DMS79 (cell line): ENCODE results near the gene CMPK2.

Experiments used
- DNase-seq: peaks from one replicate; lab custom pipeline; 2025; lab: John Stamatoyannopoulos, UW

CMPK2 gene

GRCh38 chr2:6841537-6842287, 24.0 kb downstream of the CMPK2 start:
- DNase-seq: no peak

- DNase-seq: no peak
Observed at GRCh38 chr2:6838673-6839319, 26.9 kb downstream of the CMPK2 start.

GRCh38 chr2:6835467-6835866, 30.2 kb downstream of the CMPK2 start:
- no peak for DNase-seq

GRCh38 chr2:6834163-6834562, 31.5 kb downstream of the CMPK2 start:
- no peak for DNase-seq

- DNase-seq: no peak
Observed at GRCh38 chr2:6833300-6833604, 32.5 kb downstream of the CMPK2 start.

- DNase-seq: no peak
Observed at GRCh38 chr2:6832596-6833299, 33.0 kb downstream of the CMPK2 start.

GRCh38 chr2:6831229-6831628, 34.5 kb downstream of the CMPK2 start:
- DNase-seq: no peak

- DNase-seq: no peak
Observed at GRCh38 chr2:6828299-6828584, 37.5 kb downstream of the CMPK2 start.

GRCh38 chr2:6827566-6828298, 38.0 kb downstream of the CMPK2 start:
- DNase-seq: peak; percentile 54

GRCh38 chr2:6826081-6826913, 39.4 kb downstream of the CMPK2 start:
- no peak for DNase-seq

- no peak for DNase-seq
Observed at GRCh38 chr2:6824962-6825361, 40.7 kb downstream of the CMPK2 start.

- no peak for DNase-seq
Observed at GRCh38 chr2:6823111-6823510, 42.6 kb downstream of the CMPK2 start.

GRCh38 chr2:6822406-6822805, 43.3 kb downstream of the CMPK2 start:
- no peak for DNase-seq

GRCh38 chr2:6820903-6821584, 44.7 kb downstream of the CMPK2 start:
- DNase-seq: no peak

- DNase-seq: no peak
Observed at GRCh38 chr2:6820236-6820635, 45.5 kb downstream of the CMPK2 start.

- no peak for DNase-seq
Observed at GRCh38 chr2:6819668-6820067, 46.0 kb downstream of the CMPK2 start.

- peak; percentile 64 for DNase-seq
Observed at GRCh38 chr2:6818012-6818411, 47.7 kb downstream of the CMPK2 start.

GRCh38 chr2:6814869-6815268, 50.8 kb downstream of the CMPK2 start:
- DNase-seq: no peak

GRCh38 chr2:6814312-6814711, 51.4 kb downstream of the CMPK2 start:
- DNase-seq: no peak

GRCh38 chr2:6813573-6813972, 52.1 kb downstream of the CMPK2 start:
- no peak for DNase-seq

- no peak for DNase-seq
Observed at GRCh38 chr2:6812857-6813530, 52.7 kb downstream of the CMPK2 start.
